Endometrial microvascular endothelial cells (primary cell): ENCODE results near the gene EHD4. TPM values are rescaled to one million over a fixed set of nuclear protein-coding genes. Genes with fewer than 3 reads are reported as not detected.

Experiments used
- in situ Hi-C: cut with HindIII; loops from 2 replicates; pipeline ENCODE4 v1.10.0; 2017; ENCODE audit warnings: low sequenced_read_pairs, low pct_unique_long_range_greater_than_20kb; ENCODE audit errors: inconsistent ontology term
- total RNA-seq: library from RNA; depleted of rRNA; stranded (reverse); fragments of >200 nt; gene quantifications from one replicate; pipeline ENCODE4 v1.2.3, GENCODE V29; 2015; ENCODE audit errors: inconsistent ontology term

EHD4 gene
- total RNA-seq, 1 donor from 2014 or later = 168 TPM

- in situ Hi-C loops = no loop called here
Measured at GRCh38 chr15:41945731-41946130, 26.6 kb downstream of the EHD4 start.

- in situ Hi-C loops = no loop called here
Measured at GRCh38 chr15:41945221-41945620, 27.1 kb downstream of the EHD4 start.

DNA sequence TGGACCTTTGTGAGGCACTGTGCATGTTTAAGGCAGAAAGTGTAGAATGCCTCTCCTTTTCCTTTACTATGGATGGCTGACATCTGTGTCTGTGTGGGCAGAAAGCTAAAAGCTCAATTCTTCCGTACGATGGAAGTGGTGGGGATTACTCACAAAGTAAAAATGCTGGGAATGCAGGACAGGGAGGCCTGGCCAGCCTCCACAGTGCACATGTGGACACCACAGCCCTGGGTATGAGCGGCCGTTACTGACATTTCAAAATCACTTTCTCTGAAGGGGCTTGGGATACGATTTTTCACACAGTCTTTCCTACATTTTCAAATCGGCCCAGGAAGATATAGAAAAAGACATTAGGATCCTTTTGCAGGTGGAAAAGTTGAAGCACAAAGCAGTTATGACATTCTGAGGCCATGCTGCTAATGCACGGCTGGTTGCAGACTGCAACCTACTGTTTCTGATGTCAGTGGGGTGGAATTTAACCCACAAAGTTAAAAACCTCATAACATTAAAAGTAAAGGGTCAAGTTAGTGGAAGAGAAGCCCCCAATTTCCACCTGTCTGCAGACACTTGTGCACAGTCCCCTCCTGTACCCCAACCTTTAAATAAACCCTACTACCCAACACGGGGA, 27.9 kb downstream of the EHD4 start:
- in situ Hi-C loops = no loop called here

GRCh38 chr15:41943543-41944312, 28.6 kb downstream of the EHD4 start:
- in situ Hi-C loops = no loop called here

- in situ Hi-C loops = no loop called here
Measured at GRCh38 chr15:41942886-41943285, 29.5 kb downstream of the EHD4 start.

GRCh38 chr15:41941644-41942415, 30.5 kb downstream of the EHD4 start:
- in situ Hi-C loops = no loop called here

- in situ Hi-C loops = no loop called here
Measured at GRCh38 chr15:41940441-41940857, 31.9 kb downstream of the EHD4 start.

GRCh38 chr15:41939986-41940385, 32.4 kb downstream of the EHD4 start:
- in situ Hi-C loops = no loop called here

DNA sequence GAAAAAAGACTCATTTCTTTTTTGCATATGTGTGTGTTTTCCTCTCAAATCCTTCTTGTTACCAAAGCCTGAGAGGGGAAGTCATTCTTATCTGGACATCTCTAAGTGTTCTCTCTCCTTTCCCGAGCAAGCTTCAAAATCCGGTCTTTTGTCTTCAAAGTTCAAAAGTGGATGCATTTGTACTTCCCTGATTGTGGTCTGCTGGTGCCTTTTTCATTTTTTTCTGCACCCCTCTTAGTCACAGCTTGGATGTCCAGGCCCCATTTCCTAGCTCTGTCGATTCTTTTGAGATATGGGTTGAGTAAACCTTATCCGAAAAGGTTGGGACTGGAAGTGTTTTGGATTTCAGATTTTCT, 34.8 kb downstream of the EHD4 start:
- in situ Hi-C loops = no loop called here

GRCh38 chr15:41936649-41937567, 35.4 kb downstream of the EHD4 start:
- in situ Hi-C loops = no loop called here

DNA sequence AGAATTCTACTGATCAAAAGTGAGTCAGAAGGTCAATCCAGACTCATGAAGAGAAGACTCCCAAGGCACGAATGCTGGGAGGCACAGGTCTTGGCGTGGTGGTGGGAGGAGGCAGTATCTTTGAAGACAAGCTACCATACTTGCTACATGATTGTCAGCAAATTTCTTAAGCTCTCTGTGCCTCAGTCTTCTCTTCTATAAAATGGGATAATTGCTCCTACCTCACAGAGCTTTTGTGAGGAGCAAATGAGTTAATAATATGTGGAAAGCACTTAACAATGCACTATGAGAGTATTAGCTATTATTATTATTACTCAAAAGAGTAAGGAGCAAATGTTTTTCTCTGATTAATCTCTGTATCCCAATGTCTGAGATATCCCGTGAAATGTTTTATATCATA, 36.2 kb downstream of the EHD4 start:
- in situ Hi-C loops = no loop called here

- in situ Hi-C loops = no loop called here
Measured at GRCh38 chr15:41935566-41936020, 36.8 kb downstream of the EHD4 start.

DNA sequence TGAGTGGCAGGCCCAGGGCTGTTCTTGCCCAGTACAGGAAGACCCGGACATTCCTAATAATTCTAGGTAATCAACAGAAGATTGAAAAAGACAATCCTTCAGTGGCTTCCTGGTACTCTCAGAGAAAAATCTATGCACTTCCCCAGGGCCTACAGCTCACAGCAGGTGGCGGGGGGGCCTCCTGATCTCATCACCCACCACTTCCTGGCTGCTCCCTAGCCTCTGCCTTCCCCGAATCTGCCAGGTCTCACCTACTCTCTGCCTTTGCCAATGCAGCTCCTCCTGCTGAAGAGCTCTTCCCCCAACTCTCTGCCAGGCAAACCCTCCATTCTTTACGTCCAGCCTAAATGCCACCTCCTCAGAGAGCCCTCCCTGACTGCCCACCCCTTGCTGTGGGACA, 37.5 kb downstream of the EHD4 start:
- in situ Hi-C loops = no loop called here

DNA sequence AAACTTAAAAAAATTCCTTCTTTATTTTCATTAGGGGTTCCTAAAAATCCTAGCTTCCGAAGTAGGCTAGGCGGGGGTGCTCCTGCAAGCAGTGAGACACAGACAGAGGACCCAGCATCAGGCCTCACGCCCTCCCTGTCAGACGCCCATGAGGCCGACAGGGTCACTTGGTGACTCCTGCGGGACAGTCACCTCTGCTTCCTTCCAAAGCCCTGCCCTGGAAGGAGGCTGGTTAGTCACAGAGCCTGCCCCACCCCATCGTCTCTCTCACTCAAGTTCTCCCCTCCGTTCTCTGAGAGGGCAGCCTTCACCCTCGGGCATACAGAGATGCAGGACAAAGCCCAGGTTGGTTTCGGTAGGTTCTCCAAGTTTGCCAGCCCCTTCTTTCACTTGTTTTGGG, 38.6 kb downstream of the EHD4 start:
- in situ Hi-C loops = no loop called here

- in situ Hi-C loops = no loop called here
Measured at GRCh38 chr15:41933326-41933725, 39.0 kb downstream of the EHD4 start.

DNA sequence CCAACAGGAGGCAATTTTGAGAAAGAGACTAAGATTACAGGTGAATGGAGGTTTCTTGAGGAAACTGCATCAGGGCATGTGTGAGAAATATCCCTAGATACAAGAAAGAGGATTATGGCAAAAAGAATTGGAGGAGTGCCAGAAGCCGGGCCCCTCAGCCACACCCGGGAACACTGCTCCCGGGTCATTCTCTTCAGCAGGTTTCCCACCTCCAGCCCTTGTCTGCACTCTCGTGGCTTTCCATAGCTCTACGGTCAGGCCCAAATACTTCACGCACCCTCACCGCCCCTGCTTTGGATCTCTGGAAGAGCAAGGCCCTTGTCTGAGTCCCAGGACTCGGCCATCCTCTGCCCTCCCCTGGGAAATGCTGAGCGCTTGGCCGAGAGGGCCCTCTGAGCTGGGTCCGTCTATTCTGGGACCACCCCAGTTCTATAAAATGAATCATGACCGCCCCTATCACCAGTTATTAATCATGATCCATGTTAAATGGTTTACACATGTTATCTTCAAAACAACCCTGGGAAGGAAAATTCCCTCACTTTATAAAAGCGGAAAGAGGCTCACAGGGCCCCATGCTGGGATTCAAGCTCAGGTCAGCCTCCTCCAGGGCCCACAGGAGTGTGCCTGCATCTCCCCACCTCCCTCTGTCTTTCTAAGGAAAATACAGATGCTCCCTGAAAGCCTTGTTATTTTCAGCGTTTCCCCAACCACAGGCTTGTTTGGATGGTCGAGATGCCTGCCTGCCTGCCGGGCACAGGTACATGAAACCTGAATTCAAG, 39.7 kb downstream of the EHD4 start:
- in situ Hi-C loops = no loop called here

GRCh38 chr15:41932101-41932500, 40.3 kb downstream of the EHD4 start:
- in situ Hi-C loops = no loop called here

- in situ Hi-C loops = no loop called here
Measured at GRCh38 chr15:41930867-41931222, 41.5 kb downstream of the EHD4 start.
